GM12873 (cell line): ENCODE results near the gene CLTC.

Experiments used
- TF ChIP-seq, protein P1 (sequence below): IDR thresholded peaks from 2 replicates; pipeline ENCODE4 v1.5.1; 2012; ENCODE audit warnings: low read depth, mild to moderate bottlenecking, moderate library complexity, low read length, control low read depth; ENCODE audit not compliant: insufficient read depth; ENCODE audit errors: missing control alignments

CLTC gene

DNA sequence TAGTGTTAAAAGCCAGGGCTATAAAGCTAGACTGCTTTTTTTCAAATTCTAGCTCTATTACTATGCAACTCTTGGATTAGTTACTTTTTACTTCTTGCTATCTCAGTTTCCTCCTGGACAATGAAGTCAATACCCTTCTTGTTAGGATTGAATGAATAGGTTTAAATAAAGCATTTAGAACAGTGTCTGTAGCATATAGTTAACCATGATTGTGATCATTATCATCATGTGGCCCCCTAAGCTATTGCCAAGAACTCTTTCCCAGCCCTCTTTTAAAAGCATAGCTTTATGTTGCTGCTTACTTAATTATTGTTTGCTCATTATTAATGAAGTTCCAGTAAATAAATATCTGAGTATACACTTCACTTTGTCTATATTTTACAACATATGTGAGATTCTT, 92.2 kb downstream of the CLTC start:
- TF ChIP-seq, protein P1, sequence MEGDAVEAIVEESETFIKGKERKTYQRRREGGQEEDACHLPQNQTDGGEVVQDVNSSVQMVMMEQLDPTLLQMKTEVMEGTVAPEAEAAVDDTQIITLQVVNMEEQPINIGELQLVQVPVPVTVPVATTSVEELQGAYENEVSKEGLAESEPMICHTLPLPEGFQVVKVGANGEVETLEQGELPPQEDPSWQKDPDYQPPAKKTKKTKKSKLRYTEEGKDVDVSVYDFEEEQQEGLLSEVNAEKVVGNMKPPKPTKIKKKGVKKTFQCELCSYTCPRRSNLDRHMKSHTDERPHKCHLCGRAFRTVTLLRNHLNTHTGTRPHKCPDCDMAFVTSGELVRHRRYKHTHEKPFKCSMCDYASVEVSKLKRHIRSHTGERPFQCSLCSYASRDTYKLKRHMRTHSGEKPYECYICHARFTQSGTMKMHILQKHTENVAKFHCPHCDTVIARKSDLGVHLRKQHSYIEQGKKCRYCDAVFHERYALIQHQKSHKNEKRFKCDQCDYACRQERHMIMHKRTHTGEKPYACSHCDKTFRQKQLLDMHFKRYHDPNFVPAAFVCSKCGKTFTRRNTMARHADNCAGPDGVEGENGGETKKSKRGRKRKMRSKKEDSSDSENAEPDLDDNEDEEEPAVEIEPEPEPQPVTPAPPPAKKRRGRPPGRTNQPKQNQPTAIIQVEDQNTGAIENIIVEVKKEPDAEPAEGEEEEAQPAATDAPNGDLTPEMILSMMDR: no peak

DNA sequence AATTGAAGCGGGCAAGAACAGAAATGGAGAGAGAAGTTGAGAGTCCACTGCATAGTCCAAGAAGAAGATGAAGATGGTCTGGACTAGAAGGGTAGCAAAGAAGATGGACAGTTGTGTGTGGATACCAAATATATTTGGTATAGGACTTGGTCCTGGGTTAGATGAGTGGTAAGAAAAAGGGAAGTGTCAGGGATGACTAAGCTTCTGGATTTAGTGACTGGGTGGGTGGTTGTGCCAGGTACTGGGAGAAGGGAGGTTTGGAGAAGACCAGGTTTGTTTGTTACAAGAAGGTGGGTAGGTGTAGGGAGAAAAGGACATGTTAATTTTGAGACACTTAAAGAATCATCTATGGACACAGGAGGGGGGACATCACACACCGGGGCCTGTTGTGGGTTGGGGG, 93.2 kb downstream of the CLTC start:
- TF ChIP-seq, protein P1: no peak

DNA sequence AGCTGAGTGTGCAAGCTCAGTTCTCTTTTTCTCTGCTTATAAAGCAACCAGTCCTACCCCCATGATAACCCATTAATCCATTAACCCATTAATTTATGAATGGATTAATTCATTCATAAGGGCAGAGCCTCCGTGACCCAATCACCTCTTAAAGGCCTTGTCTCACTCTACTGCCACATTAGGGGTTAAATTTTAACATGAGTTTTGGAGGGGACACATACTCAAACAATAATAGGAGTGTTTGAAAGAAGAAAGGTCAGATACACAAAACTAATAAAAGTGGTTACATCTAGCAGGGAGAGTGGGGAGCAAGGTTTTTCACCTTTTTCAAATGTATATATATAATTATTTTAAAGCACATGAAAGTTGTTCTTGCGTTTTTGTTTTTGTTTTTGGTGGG, 94.6 kb downstream of the CLTC start:
- TF ChIP-seq, protein P1: no peak

DNA sequence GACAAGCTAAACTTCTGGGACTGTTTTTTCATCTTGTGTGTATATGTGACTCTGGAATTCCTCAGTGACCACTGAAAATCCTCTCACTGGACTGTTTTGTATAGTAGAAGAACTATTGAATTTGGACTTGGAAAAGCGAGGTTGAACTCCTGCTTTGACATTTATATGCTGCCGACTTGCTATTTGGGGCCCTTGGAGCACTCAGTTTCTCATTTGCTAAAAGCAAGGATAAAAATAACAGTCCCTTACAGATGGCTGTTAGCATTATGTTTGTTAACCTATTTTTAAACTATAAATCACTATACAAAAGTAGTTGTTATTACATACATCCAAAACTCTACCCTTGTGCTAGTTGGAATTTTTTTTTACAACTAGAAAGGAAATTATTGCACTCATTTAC, 96.7 kb downstream of the CLTC start:
- TF ChIP-seq, protein P1: no peak

DNA sequence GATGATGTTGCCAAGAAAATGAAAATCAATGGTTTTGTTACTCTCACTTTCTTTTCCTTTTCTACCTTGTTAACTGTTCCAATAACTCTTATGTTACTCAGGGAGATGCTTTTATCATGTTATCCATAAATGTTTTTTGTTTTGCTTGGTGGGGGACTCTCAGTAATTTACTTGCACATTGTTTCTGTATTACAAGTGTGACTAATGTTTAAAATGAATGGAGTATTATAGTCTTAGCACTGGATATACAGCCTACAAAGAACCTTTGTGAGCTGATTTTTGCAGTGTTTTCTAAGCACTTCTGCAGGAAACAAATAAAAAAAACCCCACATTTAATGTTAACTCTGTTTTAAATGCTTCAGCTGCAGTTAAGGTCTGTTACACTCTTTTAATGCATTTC, 99.8 kb downstream of the CLTC start:
- TF ChIP-seq, protein P1: no peak

DNA sequence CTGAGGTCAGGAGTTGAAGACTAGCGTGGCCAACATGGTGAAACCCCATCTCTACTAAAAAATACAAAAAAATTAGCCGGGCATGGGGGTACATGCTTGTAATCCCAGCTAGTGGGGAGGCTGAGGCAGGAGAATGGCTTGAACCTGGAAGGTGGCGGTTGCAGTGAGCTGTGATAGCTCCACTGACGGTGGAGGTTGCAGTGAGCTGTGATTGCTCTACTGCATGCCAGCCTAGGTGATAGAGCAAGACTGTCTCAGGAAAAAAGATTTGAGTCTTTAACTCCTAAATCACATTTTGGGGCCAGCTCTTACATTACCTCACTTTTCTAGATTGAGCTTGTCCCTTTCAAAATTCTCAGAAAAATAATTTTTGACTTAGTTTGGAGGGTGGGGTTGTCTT, 102.9 kb downstream of the CLTC start:
- TF ChIP-seq, protein P1: no peak

DNA sequence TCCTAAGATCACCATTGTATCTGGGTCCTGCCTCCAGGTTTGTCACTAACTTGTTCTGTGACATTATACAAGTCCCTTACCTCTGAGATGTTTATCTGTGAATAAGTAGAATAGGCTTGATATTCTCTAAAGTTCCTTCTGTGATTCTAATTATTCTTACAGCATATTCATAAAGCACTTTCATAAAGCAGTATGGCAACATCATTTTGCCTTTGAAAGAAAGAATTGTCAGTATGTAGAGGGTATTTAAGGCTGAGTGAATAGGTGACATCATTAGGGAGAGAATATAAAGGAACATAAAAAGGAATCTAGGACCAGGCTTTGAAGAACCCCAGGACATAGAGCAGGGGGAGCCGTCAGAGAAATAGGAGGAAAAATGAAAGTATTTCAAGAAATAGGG, 103.3 kb downstream of the CLTC start:
- TF ChIP-seq, protein P1: no peak
